ENCODE measurements around the gene ZNF3. TPM values are rescaled to one million over a fixed set of nuclear protein-coding genes. Genes with fewer than 3 reads are reported as not detected.

ZNF3 gene
- total and polyA plus RNA-seq, 9 of the 15 experiments (the other 6 are each of a cell fraction or from before 2014, with no cell fraction given) = 30.0 to 64.9 (median 51.5) TPM

DNA sequence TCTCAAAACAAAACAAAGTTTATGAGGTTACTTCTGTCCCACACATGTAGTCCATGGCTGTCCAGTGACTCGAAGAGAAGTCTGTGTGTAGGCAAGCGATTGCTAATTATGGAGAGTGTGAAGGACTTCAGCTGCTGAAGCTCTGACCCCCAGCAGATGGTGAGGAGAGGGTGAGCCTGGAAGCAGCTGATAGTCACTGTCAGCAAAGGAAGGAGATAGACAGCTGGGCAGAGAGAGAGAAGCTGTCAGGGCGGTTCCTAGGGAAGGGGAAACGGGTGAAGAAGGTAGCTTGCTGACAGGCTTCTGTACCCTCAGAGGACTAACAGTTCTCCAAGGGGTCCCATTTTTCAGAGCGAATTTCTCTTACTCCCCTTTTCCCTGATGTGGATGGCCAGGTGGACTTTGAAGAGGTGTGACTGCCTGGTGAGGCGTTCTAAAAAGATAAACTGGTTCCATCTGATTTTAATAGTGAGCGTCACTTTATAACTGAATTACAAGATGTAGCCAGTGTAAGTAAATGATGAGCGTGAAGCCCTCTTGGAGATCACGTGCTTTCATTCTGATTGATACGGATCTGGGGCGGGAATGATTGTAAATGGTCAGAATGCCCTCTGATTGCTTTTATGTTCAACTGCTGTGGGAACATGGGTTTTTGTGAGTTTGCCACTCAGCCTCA, 19.9 kb downstream of the ZNF3 start (continued):
- TF ChIP-seq, protein P1, sequence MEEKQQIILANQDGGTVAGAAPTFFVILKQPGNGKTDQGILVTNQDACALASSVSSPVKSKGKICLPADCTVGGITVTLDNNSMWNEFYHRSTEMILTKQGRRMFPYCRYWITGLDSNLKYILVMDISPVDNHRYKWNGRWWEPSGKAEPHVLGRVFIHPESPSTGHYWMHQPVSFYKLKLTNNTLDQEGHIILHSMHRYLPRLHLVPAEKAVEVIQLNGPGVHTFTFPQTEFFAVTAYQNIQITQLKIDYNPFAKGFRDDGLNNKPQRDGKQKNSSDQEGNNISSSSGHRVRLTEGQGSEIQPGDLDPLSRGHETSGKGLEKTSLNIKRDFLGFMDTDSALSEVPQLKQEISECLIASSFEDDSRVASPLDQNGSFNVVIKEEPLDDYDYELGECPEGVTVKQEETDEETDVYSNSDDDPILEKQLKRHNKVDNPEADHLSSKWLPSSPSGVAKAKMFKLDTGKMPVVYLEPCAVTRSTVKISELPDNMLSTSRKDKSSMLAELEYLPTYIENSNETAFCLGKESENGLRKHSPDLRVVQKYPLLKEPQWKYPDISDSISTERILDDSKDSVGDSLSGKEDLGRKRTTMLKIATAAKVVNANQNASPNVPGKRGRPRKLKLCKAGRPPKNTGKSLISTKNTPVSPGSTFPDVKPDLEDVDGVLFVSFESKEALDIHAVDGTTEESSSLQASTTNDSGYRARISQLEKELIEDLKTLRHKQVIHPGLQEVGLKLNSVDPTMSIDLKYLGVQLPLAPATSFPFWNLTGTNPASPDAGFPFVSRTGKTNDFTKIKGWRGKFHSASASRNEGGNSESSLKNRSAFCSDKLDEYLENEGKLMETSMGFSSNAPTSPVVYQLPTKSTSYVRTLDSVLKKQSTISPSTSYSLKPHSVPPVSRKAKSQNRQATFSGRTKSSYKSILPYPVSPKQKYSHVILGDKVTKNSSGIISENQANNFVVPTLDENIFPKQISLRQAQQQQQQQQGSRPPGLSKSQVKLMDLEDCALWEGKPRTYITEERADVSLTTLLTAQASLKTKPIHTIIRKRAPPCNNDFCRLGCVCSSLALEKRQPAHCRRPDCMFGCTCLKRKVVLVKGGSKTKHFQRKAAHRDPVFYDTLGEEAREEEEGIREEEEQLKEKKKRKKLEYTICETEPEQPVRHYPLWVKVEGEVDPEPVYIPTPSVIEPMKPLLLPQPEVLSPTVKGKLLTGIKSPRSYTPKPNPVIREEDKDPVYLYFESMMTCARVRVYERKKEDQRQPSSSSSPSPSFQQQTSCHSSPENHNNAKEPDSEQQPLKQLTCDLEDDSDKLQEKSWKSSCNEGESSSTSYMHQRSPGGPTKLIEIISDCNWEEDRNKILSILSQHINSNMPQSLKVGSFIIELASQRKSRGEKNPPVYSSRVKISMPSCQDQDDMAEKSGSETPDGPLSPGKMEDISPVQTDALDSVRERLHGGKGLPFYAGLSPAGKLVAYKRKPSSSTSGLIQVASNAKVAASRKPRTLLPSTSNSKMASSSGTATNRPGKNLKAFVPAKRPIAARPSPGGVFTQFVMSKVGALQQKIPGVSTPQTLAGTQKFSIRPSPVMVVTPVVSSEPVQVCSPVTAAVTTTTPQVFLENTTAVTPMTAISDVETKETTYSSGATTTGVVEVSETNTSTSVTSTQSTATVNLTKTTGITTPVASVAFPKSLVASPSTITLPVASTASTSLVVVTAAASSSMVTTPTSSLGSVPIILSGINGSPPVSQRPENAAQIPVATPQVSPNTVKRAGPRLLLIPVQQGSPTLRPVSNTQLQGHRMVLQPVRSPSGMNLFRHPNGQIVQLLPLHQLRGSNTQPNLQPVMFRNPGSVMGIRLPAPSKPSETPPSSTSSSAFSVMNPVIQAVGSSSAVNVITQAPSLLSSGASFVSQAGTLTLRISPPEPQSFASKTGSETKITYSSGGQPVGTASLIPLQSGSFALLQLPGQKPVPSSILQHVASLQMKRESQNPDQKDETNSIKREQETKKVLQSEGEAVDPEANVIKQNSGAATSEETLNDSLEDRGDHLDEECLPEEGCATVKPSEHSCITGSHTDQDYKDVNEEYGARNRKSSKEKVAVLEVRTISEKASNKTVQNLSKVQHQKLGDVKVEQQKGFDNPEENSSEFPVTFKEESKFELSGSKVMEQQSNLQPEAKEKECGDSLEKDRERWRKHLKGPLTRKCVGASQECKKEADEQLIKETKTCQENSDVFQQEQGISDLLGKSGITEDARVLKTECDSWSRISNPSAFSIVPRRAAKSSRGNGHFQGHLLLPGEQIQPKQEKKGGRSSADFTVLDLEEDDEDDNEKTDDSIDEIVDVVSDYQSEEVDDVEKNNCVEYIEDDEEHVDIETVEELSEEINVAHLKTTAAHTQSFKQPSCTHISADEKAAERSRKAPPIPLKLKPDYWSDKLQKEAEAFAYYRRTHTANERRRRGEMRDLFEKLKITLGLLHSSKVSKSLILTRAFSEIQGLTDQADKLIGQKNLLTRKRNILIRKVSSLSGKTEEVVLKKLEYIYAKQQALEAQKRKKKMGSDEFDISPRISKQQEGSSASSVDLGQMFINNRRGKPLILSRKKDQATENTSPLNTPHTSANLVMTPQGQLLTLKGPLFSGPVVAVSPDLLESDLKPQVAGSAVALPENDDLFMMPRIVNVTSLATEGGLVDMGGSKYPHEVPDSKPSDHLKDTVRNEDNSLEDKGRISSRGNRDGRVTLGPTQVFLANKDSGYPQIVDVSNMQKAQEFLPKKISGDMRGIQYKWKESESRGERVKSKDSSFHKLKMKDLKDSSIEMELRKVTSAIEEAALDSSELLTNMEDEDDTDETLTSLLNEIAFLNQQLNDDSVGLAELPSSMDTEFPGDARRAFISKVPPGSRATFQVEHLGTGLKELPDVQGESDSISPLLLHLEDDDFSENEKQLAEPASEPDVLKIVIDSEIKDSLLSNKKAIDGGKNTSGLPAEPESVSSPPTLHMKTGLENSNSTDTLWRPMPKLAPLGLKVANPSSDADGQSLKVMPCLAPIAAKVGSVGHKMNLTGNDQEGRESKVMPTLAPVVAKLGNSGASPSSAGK (IDR thresholded peaks at IDR 0.05) = no peak
- TF ChIP-seq DNMT1 (IDR thresholded peaks at IDR 0.05) (no peak), ZBTB8A (IDR thresholded peaks at IDR 0.05; ENCODE audit: partially characterized antibody) (no peak), GMEB1 (CRISPR knock-in tag; IDR thresholded peaks at IDR 0.05) (no peak)
- TF ChIP-seq, protein P2, sequence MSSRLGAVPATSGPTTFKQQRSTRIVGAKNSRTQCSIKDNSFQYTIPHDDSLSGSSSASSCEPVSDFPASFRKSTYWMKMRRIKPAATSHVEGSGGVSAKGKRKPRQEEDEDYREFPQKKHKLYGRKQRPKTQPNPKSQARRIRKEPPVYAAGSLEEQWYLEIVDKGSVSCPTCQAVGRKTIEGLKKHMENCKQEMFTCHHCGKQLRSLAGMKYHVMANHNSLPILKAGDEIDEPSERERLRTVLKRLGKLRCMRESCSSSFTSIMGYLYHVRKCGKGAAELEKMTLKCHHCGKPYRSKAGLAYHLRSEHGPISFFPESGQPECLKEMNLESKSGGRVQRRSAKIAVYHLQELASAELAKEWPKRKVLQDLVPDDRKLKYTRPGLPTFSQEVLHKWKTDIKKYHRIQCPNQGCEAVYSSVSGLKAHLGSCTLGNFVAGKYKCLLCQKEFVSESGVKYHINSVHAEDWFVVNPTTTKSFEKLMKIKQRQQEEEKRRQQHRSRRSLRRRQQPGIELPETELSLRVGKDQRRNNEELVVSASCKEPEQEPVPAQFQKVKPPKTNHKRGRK (tag; IDR thresholded peaks at IDR 0.05) = no peak
